HUDEP-2 (cell line): Measurements from ENCODE around the gene SH2D3C.

Experiments
- DNase-seq, 76 experiments: peaks; one replicate each; lab custom pipeline; 2025; ENCODE audit not compliant: unreplicated experiment in 76 of 76; lab: John Stamatoyannopoulos, UW

The SH2D3C gene

DNA sequence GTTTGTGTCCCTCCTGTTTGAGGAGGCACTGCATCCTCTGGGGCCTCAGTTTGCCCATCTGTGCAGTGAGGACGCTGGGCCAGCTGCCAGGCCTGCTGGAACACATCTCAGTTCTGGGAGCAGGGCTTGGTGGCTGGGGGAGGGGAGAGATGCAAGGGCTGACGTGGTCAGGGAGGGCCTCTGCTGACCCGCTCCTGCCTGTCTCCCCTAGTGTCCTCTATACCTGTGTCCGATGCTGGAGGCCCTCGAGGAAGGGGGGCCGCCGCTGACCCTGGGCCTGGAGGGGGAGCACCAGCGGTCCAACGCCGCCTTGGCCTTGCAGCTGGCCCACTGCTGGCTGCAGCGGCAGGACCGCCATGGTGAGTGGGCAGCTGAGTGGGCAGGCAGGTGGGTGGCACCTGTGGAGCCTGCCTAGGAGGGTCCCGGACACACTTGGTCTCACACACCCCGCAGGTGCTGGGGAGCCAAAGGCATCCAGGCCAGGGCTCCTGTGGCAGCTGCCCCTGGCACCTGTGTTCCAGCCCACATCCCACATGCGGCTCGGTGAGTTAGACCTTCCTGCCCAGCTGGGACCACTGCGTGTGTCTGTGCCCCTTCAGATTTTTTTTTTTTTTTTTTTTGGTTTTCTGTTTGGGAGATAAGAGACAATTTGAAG is 30.0 kb upstream of the SH2D3C start:
- DNase-seq, result no peak

DNA sequence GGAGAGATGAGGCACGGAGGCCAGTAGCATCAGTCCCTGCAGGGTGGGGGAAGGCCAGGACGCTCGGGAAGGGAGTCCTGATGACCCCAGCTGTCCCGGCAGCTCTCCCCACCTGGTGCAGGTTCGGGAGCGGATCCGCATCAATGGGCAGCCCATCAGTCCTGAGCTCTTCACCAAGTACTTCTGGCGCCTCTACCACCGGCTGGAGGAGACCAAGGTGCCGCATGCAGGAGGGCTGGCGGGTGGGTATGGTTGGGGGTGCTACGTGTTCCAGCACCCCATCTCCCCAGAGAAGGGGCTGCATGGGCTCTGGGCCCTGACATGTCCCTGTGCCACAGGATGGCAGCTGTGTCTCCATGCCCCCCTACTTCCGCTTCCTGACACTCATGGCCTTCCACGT is 28.4 kb upstream of the SH2D3C start:
- no peak for DNase-seq

DNA sequence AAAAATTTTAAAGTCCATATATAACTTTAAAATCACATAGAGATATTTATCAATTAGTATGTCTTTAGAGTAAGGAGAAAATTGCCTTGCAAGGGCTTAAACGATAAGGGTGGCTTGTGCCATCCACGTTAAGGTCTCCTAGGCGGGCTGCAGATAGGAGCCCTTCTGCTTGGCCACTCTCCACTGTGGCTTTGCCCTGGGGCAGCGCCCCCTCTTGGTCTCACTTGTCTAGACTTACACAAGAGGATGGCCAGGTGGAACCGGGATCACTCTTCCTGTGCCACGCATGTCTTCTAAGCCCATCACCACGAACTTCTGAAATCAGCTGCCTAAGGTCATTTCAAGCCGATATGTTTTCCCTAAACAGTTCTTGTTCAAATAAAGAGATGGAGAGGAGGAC is 27.2 kb upstream of the SH2D3C start:
- peak in 59 of 76 experiments; percentile 9 to 68 (median 41) for DNase-seq

DNA sequence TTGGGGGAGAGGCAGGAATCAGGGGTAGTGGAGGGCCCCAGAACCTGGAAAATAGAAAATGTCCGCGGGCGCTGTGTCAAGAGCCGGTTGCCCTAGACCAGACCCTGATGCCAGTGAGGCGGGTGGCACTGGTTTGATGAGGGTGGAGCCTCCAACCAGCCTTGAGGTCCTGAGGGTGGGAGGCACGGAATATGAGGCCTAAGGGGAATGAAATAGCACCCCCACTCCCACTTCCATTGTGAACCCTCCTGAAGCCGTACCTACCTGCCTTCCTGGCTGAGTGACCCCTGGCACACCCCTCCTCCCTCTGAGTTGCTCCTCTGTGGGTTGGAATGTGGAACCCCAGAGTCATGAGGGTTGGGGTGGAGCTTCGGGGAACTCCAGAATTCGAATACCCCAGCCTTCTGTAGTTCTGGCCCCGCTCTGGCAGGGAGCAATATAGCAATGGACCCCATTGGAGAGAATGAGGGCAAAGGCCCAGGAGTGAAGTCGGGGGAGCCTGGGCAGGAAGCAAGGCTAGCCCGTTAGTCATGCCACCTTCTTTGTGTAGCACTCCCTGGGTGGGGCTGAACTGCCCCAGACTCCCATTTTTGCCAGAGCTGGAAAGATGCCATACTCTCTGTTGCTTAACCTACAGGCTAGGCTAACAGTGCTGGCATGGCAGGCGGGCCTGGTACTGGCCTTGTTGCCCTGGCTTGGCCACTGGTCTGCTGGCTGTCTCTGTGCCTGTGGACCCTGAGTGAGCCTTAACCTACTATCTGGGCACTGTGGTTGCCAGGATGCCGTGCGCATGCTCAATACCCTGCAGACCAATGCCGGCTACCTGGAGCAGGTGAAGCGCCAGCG is 25.3 kb upstream of the SH2D3C start:
- DNase-seq, result peak in 45 of 76 experiments; percentile 4 to 67 (median 37)

DNA sequence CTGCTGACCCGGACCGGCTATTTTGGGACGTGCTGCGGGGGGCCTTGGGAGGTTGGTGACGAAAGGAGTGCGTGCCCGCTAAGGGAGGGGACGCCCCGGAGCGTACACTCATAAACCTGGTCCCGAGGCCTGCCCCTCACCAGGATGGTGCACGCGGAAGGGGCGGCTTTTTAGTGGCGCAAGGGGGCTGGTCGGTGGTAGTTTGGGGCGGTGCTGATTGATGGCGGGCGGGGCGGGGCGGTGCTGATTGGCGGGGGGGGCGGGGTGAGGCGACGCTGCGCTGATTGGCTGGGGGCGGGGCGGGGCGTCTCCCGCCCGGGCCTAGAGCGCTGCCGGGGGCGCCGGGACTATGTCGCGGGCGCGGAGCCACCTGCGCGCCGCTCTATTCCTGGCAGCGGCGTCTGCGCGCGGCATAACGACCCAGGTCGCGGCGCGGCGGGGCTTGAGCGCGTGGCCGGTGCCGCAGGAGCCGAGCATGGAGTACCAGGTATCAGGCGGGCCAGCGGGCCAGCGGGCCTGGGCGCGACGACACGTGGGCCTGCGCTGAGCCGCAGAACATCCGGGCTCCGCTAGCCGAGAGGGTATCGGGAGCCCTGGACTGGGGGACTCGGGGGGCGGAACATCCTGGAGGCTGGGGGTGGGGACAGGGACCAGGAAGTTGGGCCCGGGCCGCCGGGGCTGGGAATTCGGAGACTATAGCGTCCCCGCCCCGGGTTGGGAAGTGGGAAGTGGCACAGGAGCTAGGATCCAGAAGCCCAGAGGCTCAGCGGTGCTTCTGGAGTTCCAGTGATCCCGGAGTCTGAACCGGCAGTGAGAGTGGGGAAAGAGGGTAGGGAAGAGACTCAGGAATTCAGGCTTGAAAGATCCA is 24.3 kb upstream of the SH2D3C start, which contains the start of gene FPGS:
TSS of gene FPGS (plus strand) at position 307 of the 868 bp plus-strand sequence. CDS start at position 350, 43 bp downstream.
- DNase-seq, result peak in 66 of 76 experiments; percentile 18 to 83 (median 71)

DNA sequence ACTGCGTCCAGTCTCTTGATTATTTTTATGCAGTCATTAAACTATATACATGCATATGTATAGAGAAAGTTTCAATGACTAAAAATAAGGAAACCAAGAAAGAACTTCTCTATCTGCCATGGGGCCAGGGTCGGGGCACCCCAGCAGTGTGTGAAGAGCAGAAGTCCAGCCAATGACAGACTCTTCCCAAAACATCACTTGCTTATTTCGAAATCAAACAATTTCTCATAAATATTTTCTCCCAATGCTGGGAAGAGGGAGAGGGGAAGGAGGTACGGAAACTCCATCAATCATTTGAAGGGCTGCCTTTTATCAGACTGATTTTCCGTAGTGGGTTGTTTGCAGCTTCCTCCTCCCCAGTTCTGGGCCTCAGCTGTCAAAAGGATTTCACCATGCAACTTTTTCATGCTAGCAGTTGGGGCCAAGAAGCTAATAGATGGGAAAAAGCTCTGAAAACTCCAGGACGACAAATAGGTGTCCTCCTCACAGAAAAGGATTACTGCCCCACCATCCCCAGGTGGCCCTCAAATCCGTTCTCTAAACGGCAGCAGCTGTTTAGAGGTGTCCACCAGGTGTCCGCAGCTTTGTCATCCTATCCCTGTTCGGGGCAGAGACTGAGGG is 23.6 kb upstream of the SH2D3C start:
- no peak for DNase-seq

DNA sequence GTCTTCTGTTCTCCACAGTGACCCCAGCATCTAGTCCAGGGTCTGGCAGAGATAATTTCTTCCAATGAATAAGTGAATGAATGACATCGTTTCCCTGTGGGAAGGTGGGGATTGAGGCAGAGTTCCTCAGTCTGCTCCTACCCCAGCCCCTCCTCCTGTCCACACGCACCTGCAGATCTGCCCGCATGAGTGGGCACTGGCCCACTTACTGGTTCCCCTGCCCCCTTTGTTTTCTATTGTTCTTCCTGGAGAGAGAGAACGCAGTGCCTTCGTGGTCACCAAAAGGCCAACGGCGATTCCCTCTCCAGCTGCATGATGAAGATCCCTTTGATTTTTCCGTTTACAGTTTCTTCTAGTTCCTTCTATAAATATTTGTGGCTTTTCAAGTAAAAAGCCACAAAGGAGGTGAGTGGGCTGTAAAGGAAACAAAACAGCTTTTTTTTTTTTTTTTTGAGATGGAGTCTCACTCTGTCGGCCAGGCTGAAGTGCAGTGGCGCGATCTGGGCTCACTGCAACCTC is 18.4 kb upstream of the SH2D3C start:
- no peak for DNase-seq

DNA sequence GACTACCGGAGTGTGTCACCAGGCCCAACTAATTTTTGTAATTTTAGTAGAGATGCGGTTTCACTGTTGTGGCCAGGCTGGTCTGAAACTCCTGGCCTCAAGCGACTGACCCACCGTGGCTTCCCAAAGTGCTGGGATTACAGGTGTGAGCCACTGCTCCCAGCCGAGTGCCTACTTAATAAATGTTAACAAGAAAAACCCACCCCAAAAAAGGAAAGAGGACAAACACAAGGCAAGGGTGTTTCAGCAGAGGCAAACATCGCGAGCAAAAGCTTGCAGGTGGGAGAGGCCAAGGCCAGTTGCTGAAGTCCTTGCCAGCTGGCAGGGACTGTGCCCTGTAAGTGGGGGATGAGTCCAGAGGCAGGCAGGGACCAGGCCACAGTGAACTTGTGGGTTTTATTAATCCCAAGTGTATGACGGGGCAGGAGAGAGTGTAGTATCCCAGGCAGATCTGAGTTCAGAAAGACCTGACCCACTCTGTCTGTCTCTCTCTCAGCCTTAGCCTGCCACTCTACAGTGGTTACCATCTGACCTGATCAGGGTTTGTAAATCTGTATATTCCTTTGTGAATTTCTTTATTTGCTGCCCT is 17.9 kb upstream of the SH2D3C start:
- no peak for DNase-seq

DNA sequence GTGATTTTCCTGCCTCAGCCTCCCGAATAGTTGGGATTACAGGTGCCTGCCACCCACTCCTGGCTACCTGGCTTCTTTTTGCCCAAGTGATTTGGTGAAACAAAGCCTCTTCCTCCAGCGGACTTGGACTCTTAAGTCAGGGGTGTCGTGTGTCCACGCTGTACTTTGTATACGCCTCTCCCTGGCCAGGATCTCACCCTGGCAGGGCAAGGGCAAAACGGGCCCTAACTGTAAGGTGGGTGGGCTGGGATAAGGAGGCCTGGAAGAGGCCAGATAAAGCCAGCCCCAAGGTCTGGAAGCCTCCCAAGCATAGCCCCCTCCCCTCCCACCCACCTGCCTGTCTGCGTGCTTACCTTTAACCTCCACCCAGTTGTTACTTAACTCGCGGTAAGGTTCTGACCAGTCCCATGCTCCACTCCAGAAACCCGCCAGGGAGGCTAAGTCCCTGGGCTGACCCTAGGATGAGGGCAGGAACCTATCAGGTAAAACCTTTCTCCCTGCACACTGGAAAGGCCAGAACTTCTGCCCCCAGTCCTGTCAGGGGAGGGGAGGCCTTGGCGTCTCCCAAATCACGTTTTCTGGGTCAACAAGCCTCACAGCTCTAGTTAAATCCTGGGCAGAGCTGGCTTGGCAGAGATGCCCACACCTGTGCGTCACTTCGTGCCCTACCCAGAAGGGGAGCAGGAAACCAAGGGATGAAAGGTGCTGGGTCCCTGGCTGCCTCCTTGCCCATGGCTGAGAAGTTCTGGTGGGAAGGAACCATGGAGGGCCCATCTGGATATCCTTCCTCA is 15.7 kb upstream of the SH2D3C start:
- DNase-seq, result no peak

DNA sequence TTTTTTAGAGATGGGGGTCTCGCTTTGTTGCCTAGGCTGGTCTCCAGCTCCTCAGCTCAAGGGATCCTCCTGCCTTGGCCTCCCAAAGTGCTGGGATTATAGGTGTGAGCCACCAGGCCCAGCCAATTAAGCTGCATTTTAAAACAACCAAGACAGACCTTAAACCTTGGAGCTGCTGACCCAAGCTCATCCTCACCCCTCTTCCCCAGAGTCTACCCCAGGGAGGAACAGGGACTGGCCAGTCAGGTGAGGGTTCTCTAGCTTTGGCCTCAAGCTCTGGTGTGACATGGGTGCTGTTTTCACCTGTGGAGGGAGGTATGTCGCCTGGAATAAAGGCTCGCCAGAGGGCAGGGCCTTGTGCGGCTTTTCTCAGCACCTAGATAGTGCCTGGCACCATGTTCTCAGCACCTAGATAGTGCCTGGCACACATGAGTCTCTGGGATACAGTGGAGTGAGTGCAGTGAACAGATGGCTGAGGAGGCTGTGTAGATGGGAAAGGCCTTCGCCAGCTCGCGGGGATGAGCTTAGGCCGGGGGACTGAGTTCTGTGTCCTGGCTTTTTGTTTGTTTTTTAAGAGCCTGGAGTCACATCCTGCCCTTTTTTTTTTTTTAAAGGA is 14.7 kb upstream of the SH2D3C start:
- DNase-seq, result no peak

DNA sequence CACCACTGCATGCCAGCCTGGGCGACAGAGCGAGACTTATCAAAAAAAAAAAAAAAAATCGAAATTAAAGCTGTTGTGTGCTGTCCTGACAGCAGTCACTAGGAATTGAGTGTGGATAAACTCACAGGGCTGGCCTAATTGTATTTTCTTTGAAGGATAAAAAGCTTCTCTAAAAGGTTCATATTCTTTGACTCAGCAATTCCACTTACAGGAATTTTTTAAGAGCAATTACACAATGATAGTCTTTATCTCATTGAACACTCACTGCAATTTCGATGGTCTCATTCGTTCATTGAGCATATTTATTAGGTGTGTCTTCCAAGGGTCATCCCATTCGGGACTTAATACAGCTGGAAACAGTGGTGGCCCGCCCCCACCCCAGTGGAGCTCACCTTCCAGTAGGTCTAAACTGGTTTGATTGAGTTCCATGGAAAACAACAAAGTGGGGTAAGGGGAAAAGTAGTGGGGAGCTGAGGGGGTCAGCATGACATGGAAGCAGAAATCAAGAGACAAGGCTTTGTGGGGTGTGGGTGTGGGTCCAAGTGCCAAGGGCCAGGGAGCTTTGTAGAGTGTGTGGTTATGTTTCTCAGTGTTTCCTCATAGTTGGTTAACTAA is 14.1 kb upstream of the SH2D3C start:
- DNase-seq, result no peak

DNA sequence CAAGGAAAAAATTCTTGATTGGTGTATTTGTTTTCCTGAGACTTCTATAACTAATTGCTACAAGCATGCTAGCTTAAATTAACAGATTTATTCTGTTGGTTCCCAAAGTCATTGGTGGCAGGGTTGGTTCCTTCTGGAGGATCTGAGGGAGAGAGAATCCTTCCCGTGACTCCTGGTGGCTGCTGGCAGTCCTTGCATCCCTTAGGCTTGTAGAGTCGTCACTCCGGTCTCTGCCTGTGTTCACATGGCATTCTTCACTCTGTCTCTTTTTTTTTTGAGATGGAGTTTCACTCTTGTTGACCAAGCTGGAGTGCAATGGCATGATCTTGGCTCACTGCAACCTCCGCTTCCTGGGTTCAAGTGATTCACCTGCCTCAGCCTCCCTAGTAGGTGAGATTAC is 12.6 kb upstream of the SH2D3C start:
- no peak for DNase-seq

DNA sequence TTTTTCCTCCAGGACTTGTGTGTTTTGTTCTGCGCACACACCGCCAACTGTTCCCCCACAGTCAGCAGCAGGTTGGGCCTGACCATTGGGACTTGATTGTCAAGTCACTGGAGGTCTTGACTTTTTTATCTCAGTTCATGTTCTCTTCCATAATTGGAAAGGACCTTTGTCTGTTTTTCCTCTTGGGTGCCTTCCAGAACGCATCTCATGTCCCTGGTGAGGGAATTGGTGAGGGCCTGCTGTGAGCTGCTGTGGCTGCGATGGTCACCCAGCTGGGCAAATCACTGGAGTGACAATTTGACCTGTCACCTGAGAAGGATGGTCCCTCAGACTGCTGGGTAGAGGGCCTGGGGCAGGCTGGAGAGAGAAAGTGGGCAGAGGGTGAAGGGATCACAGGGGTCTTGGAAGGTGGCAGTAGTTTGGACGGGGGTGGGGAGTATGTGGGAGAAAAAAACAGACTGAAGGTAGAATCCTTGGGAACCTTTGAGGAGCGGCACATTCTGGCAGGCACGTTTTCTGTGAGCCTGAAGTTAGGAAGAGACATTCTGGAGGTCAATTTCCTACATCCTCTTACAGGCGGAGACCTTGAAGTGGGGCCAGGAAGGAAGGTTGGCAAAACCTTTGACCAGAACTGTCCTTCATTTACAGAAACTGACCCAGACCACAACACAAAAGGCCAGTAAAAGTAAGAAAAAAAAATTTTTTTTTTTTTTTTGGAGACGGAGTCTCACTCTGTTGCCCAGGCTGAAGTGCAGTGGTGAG is 11.8 kb upstream of the SH2D3C start:
- DNase-seq, result no peak

DNA sequence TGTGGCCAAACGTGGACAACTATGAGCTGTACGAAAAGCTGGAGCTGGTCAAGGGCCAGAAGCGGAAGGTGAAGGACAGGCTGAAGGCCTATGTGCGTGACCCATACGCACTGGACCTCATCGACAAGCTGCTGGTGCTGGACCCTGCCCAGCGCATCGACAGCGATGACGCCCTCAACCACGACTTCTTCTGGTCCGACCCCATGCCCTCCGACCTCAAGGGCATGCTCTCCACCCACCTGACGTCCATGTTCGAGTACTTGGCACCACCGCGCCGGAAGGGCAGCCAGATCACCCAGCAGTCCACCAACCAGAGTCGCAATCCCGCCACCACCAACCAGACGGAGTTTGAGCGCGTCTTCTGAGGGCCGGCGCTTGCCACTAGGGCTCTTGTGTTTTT is 10.7 kb upstream of the SH2D3C start:
- DNase-seq, result no peak

DNA sequence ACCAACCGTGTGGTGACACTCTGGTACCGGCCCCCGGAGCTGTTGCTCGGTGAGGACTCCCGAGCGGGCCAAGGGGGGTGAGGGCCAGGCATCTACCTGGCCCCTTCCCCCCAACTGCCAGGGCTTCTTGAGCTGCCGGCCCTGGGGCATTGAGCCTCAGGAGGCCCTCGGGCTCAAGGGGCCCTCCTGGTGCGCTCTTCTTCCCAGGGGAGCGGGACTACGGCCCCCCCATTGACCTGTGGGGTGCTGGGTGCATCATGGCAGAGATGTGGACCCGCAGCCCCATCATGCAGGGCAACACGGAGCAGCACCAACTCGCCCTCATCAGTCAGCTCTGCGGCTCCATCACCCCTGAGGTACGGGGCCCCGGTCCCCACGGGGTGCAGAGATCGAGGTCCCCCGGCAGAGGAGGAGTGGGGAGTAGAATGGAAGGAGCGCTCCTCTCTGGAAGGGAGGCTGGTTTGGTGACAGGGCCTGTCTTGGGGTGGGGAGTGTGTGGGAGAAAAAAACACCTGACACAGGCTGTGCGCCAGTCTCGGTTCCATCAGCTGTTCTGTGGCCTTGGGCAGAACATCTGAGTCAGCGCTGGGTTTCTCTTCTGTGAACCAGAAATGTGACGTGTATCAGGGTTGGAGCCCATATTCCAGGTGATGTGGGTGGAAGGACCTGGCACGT is 10.0 kb upstream of the SH2D3C start:
- DNase-seq, result no peak

DNA sequence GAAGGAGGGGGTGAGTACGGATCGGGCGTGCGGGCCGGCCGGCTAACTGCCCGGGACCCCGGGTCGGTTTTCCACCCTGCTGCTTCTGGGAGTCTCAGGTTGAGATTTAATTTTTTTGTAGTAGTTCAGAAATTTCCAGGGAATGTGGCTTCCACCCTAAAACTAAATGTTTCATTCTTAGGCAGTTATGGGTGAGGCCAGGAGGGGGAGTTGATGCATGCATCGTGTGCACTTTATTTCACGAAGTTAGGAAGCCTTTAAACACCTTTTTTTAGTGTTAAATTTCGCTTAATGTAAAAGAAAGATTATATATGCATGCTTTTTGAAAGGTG is 8.3 kb upstream of the SH2D3C start:
- no peak for DNase-seq
